Epithelial cell of umbilical artery (primary cell): Measurements from ENCODE around the gene ZFAND4. TPM values are rescaled to one million over a fixed set of nuclear protein-coding genes. Genes with fewer than 3 reads are reported as not detected.

Experiments used
- total RNA-seq: library from RNA; depleted of rRNA; stranded (reverse); fragments of >200 nt; gene quantifications from 2 replicates; pipeline ENCODE4 v1.2.3, GENCODE V29; 2014

The ZFAND4 gene
- total RNA-seq: 6.8 and 12.5 TPM in 2 replicates

DNA sequence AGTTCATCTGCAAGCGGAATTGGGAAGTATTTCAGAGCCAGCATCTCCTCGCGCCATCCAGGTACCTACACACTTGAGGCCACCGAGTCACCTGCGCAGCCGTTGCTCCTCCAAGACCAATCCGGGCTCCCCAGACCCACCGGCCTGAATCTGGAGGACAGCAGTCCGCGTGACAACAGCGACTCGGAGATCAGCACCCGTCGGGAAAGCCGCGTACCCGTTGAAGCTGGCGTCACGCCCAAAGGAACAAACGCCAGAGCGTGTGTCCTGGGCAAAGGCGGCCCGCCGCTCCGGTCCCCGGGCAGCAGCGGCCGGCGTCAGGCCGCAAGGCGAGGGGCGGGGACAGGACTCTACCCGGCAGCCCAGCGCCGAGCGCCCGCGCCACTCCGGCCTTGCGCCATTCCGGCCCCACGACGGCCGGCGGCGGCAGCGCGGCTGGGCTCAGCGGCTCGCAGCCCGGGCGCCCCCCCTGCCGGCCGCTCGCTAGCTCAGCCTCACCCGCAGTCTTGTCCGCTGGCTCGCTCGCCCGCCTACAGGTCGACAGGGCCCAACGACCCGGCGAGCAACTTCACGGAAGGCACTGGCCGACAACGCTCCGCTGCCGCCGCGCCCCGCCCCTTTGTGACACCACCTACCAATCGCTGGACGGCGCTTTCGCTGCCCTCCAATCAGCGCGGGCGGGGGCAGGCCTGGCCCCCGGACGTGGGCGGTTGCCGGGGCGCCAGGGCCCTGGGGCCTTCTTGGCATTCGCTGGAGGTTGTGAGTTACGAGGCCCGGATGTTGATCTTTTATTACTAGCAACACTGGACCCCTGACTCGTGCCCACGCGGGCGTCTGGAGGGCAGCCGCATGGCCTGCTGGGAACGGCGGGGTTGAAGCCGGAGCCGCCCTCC, at the start of gene ZFAND4:
ZFAND4 (minus strand) TSS at position 592 of the 893 bp plus-strand sequence. CDS start 9,047 bp downstream, outside the sequence.

Other genes with a start within 250 kb of the ZFAND4 start
- 24.8 and 27.0 TPM in 2 replicates for gene WASHC2C, start 54.5 kb upstream of the ZFAND4 start, total RNA-seq
- gene AGAP4, start 174.7 kb upstream of the ZFAND4 start, total RNA-seq: 2.3 and 2.9 TPM in 2 replicates